HG03196 (cell line): ENCODE results near the gene LIG3.
A peak's percentile ranks its signal among the peaks of the same experiment; 100 is the strongest.
"Not testable (repeated sequence)": the region's sequence is repeated elsewhere in the genome, so short reads cannot be mapped to it uniquely, and the experiment has no call there.

ENCODE experiments used
- ATAC-seq: cut with Tn5 transposase; IDR thresholded peaks from one replicate; pipeline ENCODE4 v1.9.1; 2021; ENCODE audit not compliant: unreplicated experiment

The LIG3 gene

DNA sequence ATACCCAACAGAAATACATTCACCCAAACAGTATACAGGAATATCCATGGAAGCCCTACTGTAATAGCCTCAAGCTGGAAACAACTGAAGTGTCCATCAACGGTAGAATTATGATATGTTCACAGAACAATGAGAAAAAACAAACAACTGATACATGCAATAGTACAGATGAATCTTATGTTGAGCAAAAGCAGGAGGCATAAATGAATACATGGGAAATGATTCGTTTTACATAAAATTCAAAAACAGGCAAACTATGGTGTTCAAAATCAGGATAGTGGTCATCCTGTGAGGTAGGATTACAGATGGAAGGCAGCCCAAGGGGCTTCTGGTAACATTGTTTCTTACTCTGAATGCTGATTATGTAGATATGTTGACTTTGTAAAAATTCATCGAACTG lies 58.1 kb downstream of the LIG3 start:
- no peak for ATAC-seq

DNA sequence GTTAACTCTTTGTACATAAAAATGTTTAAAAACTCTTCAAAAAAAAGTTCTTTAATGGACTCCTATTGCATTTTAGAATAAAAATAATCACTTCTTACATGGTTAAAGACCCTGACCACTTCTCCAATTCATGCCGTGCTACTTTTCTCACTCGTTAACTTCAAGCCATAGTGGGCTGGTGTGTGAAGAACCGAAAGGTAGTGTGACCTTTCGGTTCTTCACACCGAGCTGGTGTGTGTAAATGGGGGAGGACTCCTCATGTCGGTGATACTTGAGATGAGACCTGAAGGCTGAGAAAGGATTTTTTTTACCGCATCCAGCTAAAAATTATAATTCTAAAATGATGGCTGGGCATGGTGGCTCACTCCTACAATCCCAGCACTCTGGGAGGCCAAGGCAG lies 61.1 kb downstream of the LIG3 start:
- ATAC-seq = no peak

DNA sequence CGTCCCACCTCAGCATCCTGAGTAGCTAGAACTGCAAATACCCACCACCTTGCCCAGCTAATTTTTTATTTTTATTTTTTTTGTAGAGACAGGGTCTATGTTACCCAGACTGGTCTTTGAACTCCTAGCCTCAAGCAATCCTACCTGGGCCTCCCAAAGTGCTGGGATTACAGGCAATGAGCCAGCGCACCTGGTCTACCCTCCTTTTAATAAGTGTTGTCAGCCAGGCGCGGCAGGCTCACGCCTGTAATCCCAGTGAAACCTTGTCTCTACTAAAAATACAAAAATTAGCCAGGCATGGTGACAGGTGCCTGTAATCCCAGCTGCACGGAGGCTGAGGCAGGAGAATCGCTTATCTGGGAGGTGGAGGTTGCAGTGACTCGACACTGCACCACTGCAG lies 63.9 kb downstream of the LIG3 start:
- no peak for ATAC-seq

DNA sequence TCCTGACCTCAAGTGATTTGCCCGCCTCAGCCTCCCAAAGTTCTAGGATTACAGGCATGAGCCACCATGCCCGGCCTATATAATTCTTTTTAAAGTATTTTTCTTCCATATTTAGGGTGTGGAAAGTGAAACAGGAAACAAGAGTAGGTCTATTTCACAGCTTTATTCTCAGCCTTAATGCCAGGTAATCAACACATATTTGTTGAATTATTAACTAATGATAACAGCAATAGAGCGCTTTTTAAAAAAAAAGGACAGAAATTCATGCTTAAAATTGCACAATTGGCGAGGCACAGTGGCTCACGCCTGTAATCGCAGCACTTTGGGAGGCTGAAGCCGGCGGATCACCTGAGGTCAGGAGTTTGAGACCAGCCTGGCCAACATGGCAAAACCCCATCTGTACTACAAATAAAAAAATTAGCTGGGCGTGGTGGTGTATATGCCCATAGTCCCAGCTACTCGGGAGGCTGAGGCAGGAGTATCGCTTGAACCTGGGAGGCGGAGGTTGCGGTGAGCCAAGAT lies 65.2 kb downstream of the LIG3 start:
- ATAC-seq = not testable (repeated sequence)

DNA sequence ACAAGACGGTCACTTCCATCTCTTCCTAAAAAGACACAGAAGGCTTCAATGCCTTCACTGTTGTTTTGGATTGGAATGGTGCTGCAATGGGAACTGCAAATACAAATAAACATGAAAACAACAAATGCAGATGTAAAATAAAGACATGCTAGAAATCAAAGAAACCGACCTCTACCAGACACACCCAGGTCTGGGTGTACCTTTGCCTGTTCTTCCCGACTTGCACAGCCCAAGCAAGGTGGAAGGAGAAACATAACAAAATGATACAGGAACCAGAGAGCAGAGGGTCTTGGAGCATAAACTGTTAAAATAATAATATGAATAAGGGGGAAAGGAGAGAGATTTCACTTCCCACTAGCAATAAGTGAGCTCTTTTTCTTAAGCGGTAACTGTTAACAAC lies 65.9 kb downstream of the LIG3 start:
- ATAC-seq = no peak

DNA sequence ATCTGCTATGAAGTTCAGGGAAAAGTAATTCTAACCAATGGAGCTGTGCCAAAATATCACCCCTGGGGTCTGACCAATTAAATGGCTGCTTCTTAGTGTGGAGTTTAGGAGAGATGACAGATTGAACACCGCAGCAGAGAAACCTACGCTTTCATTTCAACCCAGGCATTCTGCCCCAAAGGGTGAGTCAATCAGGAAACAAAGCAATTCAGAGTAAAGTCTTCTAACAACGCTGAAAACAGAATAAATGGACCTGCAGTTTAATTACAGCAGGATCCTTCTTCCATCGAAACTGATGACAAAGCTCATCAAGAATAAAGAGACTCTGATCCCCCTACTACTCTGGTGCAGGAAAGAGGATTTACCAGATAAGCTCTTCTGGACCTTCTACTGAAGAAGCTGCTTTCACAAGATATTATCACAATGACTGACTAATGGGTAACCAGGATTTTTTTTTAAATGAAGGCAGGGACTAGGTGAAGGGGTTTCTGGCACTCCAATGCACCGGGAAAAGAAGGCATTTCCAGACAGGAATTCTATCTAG lies 66.5 kb downstream of the LIG3 start:
- ATAC-seq = peak; percentile 37

DNA sequence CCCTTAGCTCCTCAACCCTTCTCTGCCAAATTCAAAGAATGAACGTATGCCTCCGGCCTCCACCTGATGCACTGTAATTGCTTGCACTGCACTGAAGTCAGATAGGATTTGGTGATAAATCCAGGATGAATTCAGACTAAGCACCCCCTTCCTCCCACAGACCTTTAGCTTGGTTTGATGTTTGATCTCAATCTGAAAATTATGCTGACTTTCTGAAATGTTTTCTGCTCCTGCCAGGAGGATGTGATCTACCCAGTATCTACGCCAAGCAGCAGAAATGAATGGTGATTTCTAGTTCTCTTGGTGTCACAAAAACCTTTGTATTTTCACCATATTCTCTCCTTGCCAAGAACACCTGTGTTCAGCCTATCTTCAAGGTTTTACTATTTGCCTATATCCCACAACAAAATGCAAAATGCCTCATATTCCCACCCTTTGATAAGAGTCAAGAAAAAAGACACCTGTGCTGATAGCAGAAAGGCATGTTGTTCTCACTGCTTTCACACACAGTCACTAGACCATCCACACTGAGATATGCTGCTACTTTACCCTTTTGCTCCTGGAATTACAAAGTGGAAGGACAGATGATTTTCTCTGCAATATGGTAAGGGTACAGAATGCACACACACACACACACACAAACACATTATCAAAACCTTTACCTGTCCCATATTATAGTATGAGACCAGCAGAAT lies 68.5 kb downstream of the LIG3 start:
- no peak for ATAC-seq

DNA sequence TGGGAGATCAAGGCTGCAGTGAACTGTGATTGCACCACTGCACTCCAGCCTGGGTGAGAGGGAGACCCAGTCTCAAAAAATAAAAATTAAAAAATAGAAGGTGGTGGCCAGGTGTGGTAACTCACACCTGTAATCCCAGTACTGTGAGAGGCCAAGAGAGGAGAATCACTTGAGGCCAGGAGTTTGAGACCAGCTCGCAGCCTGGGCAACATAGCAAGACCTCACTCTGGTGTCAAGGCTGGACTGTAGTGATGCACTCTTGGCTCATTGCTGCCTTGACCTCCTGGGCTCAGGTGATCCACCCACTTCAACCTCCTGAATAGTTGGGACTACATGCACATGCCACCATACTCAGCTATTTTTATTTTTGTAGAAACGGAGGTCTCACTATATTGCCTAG lies 69.9 kb downstream of the LIG3 start:
- ATAC-seq = no peak

DNA sequence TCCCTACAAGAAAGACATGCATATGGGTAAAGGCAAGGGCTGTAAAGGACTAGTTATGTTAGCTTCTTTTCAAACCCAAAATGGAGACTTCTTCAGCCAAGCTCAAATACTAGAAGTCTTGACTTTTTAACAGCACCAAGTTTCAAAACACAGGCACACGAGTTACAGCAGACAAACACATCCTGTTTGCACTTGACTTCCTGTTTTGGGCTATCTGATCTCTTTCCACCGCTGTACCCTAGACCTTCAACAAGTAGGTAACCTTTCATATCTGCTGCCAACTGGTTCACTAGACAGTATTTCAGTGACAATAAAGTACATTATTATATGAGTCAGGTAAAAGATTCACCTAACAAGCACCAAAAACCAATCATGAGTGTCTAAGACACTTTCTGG lies 70.9 kb downstream of the LIG3 start:
- ATAC-seq = peak; percentile 68

DNA sequence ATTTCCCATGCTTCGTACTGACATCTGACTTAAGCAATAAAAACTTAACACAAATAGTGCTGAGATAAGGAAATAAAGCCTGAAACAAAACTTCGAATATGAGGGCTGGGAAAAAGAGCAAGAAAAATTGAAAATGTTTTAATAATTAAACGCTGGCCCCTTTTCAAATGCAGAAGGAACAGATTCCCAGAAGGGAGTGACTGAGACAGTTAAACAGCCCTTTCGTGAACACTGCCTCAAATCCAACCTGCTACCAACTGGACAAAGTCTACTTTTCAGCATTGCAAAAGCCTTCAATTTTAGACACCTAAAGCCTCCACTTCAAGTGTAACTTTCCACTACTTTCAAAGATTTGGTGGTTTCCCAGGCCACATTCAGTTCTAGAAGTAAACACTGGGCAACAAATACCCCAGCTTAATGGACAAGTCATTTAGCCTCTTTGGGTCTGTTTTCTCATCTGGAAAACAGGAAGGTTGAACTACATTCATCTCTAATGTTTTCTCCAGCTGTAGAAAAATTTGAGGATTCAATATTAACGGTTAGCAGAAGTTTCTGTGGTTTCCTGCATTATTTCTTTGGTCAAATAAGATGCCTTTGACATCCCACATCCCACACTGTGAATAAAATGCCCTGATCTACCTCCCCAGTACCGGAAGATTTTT lies 71.4 kb downstream of the LIG3 start:
- no peak for ATAC-seq

DNA sequence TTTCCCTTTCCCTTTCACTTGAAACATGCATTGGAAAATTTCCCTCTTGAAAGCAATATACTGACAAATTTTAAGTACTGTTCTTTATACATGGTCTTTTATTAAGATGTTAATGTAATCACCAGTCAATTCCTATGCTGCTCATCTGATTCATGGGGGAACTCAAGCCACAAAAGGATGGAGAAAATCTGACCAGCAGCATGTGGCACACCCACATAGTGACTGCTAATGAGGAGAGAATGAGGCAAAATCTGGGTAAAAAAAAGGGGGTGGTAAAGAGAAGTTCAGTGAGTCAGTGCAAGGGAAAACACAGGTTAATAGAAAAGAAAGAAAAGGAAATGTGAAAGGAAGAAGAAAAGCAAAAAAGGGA lies 71.9 kb downstream of the LIG3 start:
- no peak for ATAC-seq

DNA sequence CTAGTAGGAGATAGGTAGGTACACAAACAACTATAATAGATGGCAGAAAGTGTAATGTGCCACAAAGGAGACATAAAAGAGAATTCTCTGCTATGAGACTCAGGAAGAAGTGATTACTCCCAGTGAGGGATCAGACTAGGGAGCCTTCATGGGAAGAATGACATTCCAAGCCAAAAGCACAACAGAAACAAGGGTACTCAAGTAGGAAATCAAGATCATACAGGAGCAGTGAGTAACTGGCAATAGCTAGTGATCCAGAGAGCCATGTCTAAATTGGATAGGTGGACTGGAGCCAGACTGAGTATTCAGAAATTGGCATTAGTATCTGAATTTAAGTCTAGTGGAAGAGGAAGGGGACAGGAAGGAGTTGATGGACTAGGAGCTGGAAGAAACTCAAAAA lies 72.5 kb downstream of the LIG3 start:
- ATAC-seq = no peak

DNA sequence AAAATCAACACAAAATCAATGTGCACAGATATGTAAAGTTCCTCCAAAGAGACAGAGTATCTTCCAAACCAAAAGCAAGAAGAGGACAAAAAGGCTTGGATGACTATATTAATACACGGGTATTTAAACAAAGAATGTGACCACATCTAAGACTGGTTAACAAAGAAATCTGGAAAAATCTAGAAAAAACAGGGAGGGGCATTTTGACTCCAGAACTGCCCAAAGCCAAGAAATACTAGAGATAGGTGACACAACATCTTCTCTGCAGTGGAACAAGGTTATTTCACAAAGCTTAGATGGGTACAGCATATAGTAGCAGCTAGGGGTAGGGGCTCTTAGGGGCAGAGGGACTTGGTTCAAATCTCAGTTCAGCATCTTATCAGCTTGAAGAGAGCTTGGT lies 72.9 kb downstream of the LIG3 start:
- no peak for ATAC-seq

DNA sequence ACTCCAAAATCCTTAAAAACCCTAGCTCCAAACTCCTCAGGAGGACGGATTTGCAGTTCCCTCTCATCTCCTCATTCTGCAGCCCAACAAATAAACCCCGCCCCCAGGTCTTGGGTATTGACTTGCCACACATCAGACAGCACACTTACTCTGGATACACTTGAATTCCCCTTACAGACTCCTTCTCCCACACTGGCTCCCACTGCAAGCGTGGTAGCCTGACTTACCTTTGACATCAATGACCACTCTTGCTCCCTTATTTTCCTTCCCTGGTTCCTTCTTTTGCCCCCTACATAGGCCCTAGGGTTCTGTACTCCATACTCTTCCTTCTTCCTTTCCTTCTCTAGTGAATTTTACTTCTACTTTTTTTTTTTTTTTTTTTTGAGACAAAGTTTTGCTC lies 75.7 kb downstream of the LIG3 start:
- ATAC-seq = no peak

DNA sequence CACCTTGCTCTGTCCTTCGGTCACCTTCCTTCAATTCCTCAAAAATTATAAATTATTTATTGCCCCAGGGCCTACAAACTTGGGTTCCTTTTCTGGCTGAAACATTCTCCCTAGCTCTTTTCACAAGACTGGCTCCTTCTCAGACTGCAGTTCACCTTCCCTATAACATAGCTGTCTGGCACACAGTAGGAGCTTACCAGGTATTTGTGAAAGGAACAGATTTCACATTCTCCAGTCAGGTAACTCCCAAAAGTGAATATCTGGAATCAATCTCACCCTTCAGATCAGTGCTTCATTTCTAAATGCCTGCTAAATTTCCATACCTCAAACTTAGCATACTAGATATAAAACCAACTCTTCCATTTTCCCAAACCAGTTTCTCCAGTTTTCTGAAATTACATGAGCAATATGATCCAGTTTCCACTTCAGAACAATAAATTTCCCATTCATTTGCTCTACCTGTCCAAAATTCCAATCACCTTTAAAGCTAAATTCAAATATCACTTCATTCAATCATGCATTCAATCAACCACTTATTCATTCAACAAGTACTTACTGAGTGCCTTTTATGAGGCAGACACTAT lies 77.1 kb downstream of the LIG3 start:
- no peak for ATAC-seq
